ENCODE results near the gene RELA. TPM values are rescaled to one million over a fixed set of nuclear protein-coding genes. Genes with fewer than 3 reads are reported as not detected.
"Not testable (repeated sequence)": the region's sequence is repeated elsewhere in the genome, so short reads cannot be mapped to it uniquely, and the experiment has no call there.

Gene RELA
- polyA plus RNA-seq, 3 donors, result 21.3 to 67.9 (median 30.9) TPM

- Histone ChIP-seq H3K4me3 (replicated peaks in 1 of 3; ENCODE audit: low read depth in 2 of 3, low read length in 3 of 3) (no peak overlapping the region), H2AFZ (ENCODE audit: insufficient read depth, low read depth, low read length, poor library complexity, severe bottlenecking) (peak overlapping the region; percentile 50), H4K20me1 (ENCODE audit: insufficient read depth, low read length) (no peaks in the 10 kb centered on the region), H3K4me2 (replicated peaks; ENCODE audit: extremely low read depth, low read length, poor library complexity, severe bottlenecking) (no peak overlapping the region), H3K4me1 (ENCODE audit: control insufficient read depth in 1 of 2, insufficient read depth in 2 of 2, low read length in 2 of 2) (no peaks in the 10 kb centered on the region), H3K9me3 (replicated peaks in 1 of 2; ENCODE audit: control insufficient read depth in 1 of 2, insufficient read depth in 1 of 2, low read length in 2 of 2) (no peaks in the 10 kb centered on the region), H3K79me2 (ENCODE audit: insufficient read depth, low read length) (no peaks in the 10 kb centered on the region), H3K36me3 (replicated peaks in 1 of 2; ENCODE audit: control insufficient read depth in 1 of 2, insufficient read depth in 2 of 2, low read length in 2 of 2) (no peaks in the 10 kb centered on the region), H3K9ac (ENCODE audit: insufficient read depth, low read length, poor library complexity, severe bottlenecking) (no peak overlapping the region), H3K27ac (ENCODE audit: low read depth in 1 of 2, low read length in 2 of 2) (no peak overlapping the region), H3K27me3 (ENCODE audit: control insufficient read depth in 2 of 2, insufficient read depth in 2 of 2, low read length in 2 of 2) (no peaks in the 10 kb centered on the region)
- intact Hi-C loops (cut with micrococcal nuclease), result no loop called here
- Mint-ChIP-seq H3K36me3 (no peaks in the 10 kb centered on the region), H3K4me1 (no peaks in the 10 kb centered on the region), H3K9me3 (peaks cover 0 to under 1% (median 0%) of the 10 kb centered on the region in 7 donors), H3K27me3 (ENCODE audit: low read depth in 3 of 3) (peaks cover 2% of the 10 kb centered on the region in 3 donors), H3K27ac (peak overlapping the region in 1 of 7 donors; percentile 54), H3K4me3 (no peak overlapping the region)
- DNase-seq, result no peak
- TF ChIP-seq CTCF (IDR thresholded peaks at IDR 0.05), result no peak
- 85% methylated on average over 7 of the region's 11 CpGs for WGBS (ENCODE audit: insufficient coverage)
Measured at GRCh38 chr11:65692367-65692766, 29.7 kb upstream of the RELA start.

GRCh38 chr11:65691847-65692246 is 29.1 kb upstream of the RELA start:
- H3K4me2 ChIP-seq (replicated peaks; ENCODE audit: extremely low read depth, low read length, poor library complexity, severe bottlenecking); H3K27me3 ChIP-seq (ENCODE audit: control insufficient read depth in 2 of 2, insufficient read depth in 2 of 2, low read length in 2 of 2); H3K9ac ChIP-seq (ENCODE audit: insufficient read depth, low read length, poor library complexity, severe bottlenecking); H2AFZ ChIP-seq (ENCODE audit: insufficient read depth, low read depth, low read length, poor library complexity, severe bottlenecking); H3K9me3 ChIP-seq (replicated peaks in 1 of 2; ENCODE audit: control insufficient read depth in 1 of 2, insufficient read depth in 1 of 2, low read length in 2 of 2); H3K27ac ChIP-seq (ENCODE audit: low read depth in 1 of 2, low read length in 2 of 2); H3K9me3 Mint-ChIP-seq; H3K4me1 Mint-ChIP-seq; intact Hi-C loops (cut with micrococcal nuclease); H3K36me3 Mint-ChIP-seq; H3K27me3 Mint-ChIP-seq (ENCODE audit: low read depth in 3 of 3); H3K4me1 ChIP-seq (ENCODE audit: control insufficient read depth in 1 of 2, insufficient read depth in 2 of 2, low read length in 2 of 2); H4K20me1 ChIP-seq (ENCODE audit: insufficient read depth, low read length); H3K4me3 ChIP-seq (replicated peaks in 1 of 3; ENCODE audit: low read depth in 2 of 3, low read length in 3 of 3); H3K4me3 Mint-ChIP-seq; H3K36me3 ChIP-seq (replicated peaks in 1 of 2; ENCODE audit: control insufficient read depth in 1 of 2, insufficient read depth in 2 of 2, low read length in 2 of 2); H3K79me2 ChIP-seq (ENCODE audit: insufficient read depth, low read length); DNase-seq; H3K27ac Mint-ChIP-seq: not testable (repeated sequence)
- 100% methylated on average over 2 of the region's 8 CpGs for WGBS (ENCODE audit: insufficient coverage)

All from CD14-positive monocyte (primary cell).